Fibroblast of villous mesenchyme (primary cell): ENCODE data around the gene FBXO27. TPM values are rescaled to one million over a fixed set of nuclear protein-coding genes. Genes with fewer than 3 reads are reported as not detected.

ENCODE experiments used
- DNase-seq: peaks from one replicate; pipeline ENCODE4 v3.0.0-alpha.2; 2010; ENCODE audit warnings: low read depth
- H3K4me3 ChIP-seq: 2 replicates; pipeline ENCODE4 v1.5.1; 2011; ENCODE audit warnings: low read depth, mild to moderate bottlenecking, low read length
- CTCF ChIP-seq: IDR thresholded peaks from 2 replicates; pipeline ENCODE4 v1.5.1; 2012; ENCODE audit warnings: low read depth, mild to moderate bottlenecking, low read length; ENCODE audit not compliant: insufficient read depth
- total RNA-seq: library from RNA; depleted of rRNA; stranded (reverse); fragments of >200 nt; gene quantifications from 2 replicates; pipeline ENCODE4 v1.2.3, GENCODE V29; 2012

Gene FBXO27
- total RNA-seq, 1 donor, result 4.7 TPM

DNA sequence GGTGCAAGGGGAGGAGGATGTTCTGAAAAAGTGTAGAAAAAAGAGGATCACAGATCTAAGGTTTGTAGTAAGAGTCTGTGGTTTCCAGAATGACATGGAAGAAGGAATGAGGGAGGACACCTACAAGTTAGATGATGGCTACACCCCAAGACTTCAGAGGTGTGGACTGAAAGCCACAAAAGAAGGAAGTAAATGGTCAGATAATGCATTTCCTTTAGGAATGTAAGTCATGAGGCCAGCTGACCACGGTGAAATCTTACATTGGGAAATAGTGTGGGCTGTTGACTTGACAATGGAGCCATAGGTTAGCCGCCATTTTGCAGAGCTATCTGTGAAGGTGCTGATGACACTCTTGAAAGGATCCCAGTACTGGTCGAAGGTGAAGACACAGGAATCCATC lies 25.3 kb upstream of the FBXO27 start:
- no peak overlapping the region for H3K4me3 ChIP-seq
- DNase-seq, result no peak

DNA sequence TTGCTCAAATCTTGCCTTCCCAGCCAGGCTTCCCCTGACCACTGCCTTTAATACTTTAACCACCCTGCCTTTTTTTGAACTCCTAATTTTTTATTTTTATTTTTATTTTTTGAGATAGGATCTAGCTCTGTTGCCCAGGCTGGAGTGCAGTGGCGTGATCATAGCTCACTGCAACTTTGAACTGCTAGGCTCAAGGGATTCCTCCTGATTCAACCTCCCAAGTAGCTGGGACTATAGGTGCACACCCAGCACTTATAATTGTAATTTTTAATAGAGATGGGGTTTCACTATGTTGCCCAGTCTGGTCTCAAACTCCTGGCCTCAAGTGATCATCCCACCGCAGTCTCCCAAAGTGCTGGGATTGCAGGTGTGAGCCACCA lies 21.7 kb upstream of the FBXO27 start:
- H3K4me3 ChIP-seq, result no peak overlapping the region
- TF ChIP-seq CTCF, result no peak
- no peak for DNase-seq

More for the DNA sequence above, 25.3 kb upstream of the FBXO27 start:
- TF ChIP-seq CTCF, result no peak

GRCh38 chr19:39053276-39054090 lies 21.1 kb upstream of the FBXO27 start:
- no peak for DNase-seq
- no peak overlapping the region for H3K4me3 ChIP-seq
- no peak for TF ChIP-seq CTCF

- no peak for TF ChIP-seq CTCF
- no peak for DNase-seq
- no peak overlapping the region for H3K4me3 ChIP-seq
Observed at GRCh38 chr19:39052846-39053245, 20.5 kb upstream of the FBXO27 start.

DNA sequence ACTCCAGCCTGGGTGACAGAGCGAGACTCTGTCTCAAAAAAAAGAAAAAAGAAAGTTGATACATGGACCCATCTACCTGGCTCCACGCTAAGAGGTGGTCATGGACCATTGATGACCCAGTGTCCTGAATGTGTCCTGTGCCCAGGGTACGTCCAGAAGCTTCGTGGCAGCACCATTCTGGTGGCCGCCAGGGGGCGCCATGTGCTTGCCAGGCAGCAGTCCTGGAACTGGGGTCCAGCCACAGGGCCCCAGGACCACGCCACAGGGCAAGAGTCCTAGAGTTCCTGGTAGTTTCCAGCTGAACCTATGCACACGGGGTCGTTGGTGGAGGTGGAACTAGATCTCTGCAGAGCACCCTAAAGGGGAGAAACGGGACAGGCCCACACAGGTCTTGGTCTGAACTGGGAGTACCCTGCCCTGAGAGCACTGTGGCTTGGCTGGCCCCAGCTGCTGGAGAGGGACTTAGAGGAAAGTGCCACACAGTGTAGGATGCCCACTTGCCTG lies 19.9 kb upstream of the FBXO27 start:
- peak; percentile 86 for TF ChIP-seq CTCF
- H3K4me3 ChIP-seq, result no peak overlapping the region
- DNase-seq, result peak; percentile 55

DNA sequence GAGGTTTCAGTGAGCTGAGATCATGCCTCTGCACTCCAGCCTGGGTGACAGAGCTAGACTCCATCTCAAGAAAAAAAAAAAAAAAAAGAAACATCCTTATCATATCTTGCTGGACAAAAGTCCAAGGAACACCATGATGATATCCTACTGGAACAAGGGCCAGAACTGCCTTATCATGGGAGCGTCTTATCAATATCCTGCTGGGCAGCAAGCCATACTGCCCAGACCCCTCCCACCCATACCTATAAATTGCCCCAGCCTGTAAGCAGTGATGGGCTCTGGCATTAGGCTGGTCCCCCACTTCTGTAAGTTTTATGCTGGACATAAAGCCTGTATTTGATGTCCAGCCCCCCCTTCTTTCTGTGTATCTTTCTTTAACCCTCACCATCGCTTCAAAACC lies 14.7 kb upstream of the FBXO27 start:
- H3K4me3 ChIP-seq, result no peak overlapping the region
- DNase-seq, result no peak
- TF ChIP-seq CTCF, result no peak
